Endothelial cell of umbilical vein (primary cell): ENCODE data around the gene ARMC5. TPM values are rescaled to one million over a fixed set of nuclear protein-coding genes. Genes with fewer than 3 reads are reported as not detected.

Source experiments
- BruUV-seq: library from RNA; stranded (reverse); fragments of 400-500 nt; replicated peaks from 2 replicates; lab custom pipeline; 2021; lab: Mats Ljungman, UMichigan
- CTCF ChIA-PET: fragments of 300-600, 350-600 bp; sonication (Branson Sonifier 250); formaldehyde crosslinking; loops from one replicate; lab custom pipeline; 2021; ENCODE audit warnings: antibody characterized with exemption, inconsistent platforms; lab: Charles Lee
- POLR2A ChIA-PET: fragments of 300-600, 350-600 bp; sonication (Branson Sonifier 250); formaldehyde crosslinking; loops from one replicate; lab custom pipeline; 2021; ENCODE audit warnings: antibody characterized with exemption, inconsistent platforms; lab: Charles Lee
- DNase-seq: peaks from one replicate; pipeline ENCODE4 v3.0.0-alpha.2; 2011; ENCODE audit warnings: low read depth, low spot score
- FAIRE-seq: peaks from 2 replicates; lab custom pipeline; 2011; peaks lifted over from hg19 to GRCh38; lab: Jason Lieb, UNC
- H2AFZ ChIP-seq: 2 replicates; pipeline ENCODE4 v1.6.0; 2012; ENCODE audit warnings: low read depth, low read length, control low read depth, inconsistent platforms
- H3K27ac ChIP-seq: 2 replicates; pipeline ENCODE4 v1.5.1; 2011; ENCODE audit warnings: low read depth, mild to moderate bottlenecking, control low read depth, low read length, moderate library complexity; ENCODE audit not compliant: insufficient read depth
- H3K27me3 ChIP-seq, 2 experiments: 2 replicates each; pipeline versions ENCODE4 v1.6.0 to v1.6.1; 2011; ENCODE audit warnings: low read length in 2 of 2, mixed read lengths in 1 of 2; ENCODE audit not compliant: control insufficient read depth in 2 of 2, insufficient read depth in 2 of 2
- H3K36me3 ChIP-seq, 2 experiments: 2 replicates in 1 of 2; 3 replicates in 1 of 2; pipeline ENCODE4 v1.5.1; 2011; ENCODE audit warnings: low read length in 2 of 2, mild to moderate bottlenecking in 1 of 2, moderate library complexity in 1 of 2; ENCODE audit not compliant: control insufficient read depth in 2 of 2, insufficient read depth in 2 of 2; ENCODE audit errors: extremely low read depth in 1 of 2
- H3K4me1 ChIP-seq: 3 replicates; pipeline ENCODE4 v1.5.1; 2011; ENCODE audit warnings: mild to moderate bottlenecking, low read length; ENCODE audit not compliant: control insufficient read depth, insufficient read depth; ENCODE audit errors: extremely low read depth
- H3K4me2 ChIP-seq: 2 replicates; pipeline ENCODE4 v1.6.1; 2011; ENCODE audit warnings: low read length, control low read depth, mixed read lengths; ENCODE audit not compliant: insufficient read depth
- H3K4me3 ChIP-seq, 3 experiments: fragments of 200-600 bp in 1 of 3; sonication (generic), shearing (Covaris generic) in 1 of 3; replicated peaks in 1 of 3; 2 replicates each; pipeline ENCODE4 v1.5.1; 2011 to 2016; ENCODE audit warnings: control low read depth in 3 of 3, low read length in 3 of 3, mild to moderate bottlenecking in 2 of 3, inconsistent platforms in 1 of 3, low read depth in 1 of 3, moderate library complexity in 1 of 3; ENCODE audit not compliant: insufficient read depth in 1 of 3
- H3K79me2 ChIP-seq: 2 replicates; pipeline ENCODE4 v1.6.0; 2012; ENCODE audit warnings: low read length, inconsistent platforms; ENCODE audit not compliant: control insufficient read depth, insufficient read depth
- H3K9ac ChIP-seq: replicated peaks from 2 replicates; pipeline ENCODE3; 2011; ENCODE audit warnings: low read length, control low read depth; ENCODE audit not compliant: insufficient read depth; ENCODE audit errors: extremely low read depth
- H3K9me1 ChIP-seq: replicated peaks from 3 replicates; pipeline ENCODE4 v1.6.0; 2011; ENCODE audit warnings: mild to moderate bottlenecking, low read length; ENCODE audit not compliant: control insufficient read depth, insufficient read depth; ENCODE audit errors: extremely low read depth
- H3K9me3 ChIP-seq: replicated peaks from 2 replicates; pipeline ENCODE4 v1.5.1; 2012; ENCODE audit warnings: low read length, inconsistent platforms; ENCODE audit not compliant: control insufficient read depth, insufficient read depth
- H4K20me1 ChIP-seq: replicated peaks from 2 replicates; pipeline ENCODE3; 2011; ENCODE audit warnings: mild to moderate bottlenecking, low read length; ENCODE audit not compliant: control insufficient read depth, insufficient read depth; ENCODE audit errors: extremely low read depth
- CTCF ChIP-seq, 2 donors: IDR thresholded peaks; 1 replicate in 1 of 2; 2 replicates in 1 of 2; pipeline ENCODE4 v1.5.1; 2011; ENCODE audit warnings: low read length in 2 of 2, mild to moderate bottlenecking in 2 of 2, moderate library complexity in 2 of 2, control low read depth in 1 of 2, inconsistent platforms in 1 of 2, low read depth in 1 of 2; ENCODE audit not compliant: insufficient read depth in 1 of 2; ENCODE audit errors: extremely low read depth in 1 of 2
- EZH2 ChIP-seq: IDR thresholded peaks from 2 replicates; pipeline ENCODE4 v1.6.1; 2012; ENCODE audit warnings: borderline replicate concordance, low read depth, mild to moderate bottlenecking, moderate library complexity, low read length, inconsistent platforms; ENCODE audit not compliant: severe bottlenecking
- FOS ChIP-seq: IDR thresholded peaks from 2 replicates; pipeline ENCODE4 v1.6.1; 2011; ENCODE audit warnings: mild to moderate bottlenecking, low read length, moderate library complexity, borderline replicate concordance; ENCODE audit not compliant: insufficient read depth
- GATA2 ChIP-seq: IDR thresholded peaks from 2 replicates; pipeline ENCODE4 v1.7.0; 2011; ENCODE audit warnings: low read depth, mild to moderate bottlenecking, moderate library complexity, mixed read lengths, low read length; ENCODE audit not compliant: insufficient read length, insufficient read depth
- JUN ChIP-seq: IDR thresholded peaks from 2 replicates; pipeline ENCODE4 v1.6.1; 2011; ENCODE audit warnings: borderline replicate concordance, low read depth; ENCODE audit not compliant: insufficient read length, insufficient read depth
- MYC ChIP-seq: IDR thresholded peaks from one replicate; pipeline ENCODE4 v1.6.1; 2011; ENCODE audit warnings: mild to moderate bottlenecking, low read depth, low read length
- POLR2A ChIP-seq: IDR thresholded peaks from 2 replicates; pipeline ENCODE4 v1.6.1; 2012; ENCODE audit warnings: low read depth, mild to moderate bottlenecking, control low read depth, low read length
- POLR2AphosphoS5 ChIP-seq: IDR thresholded peaks from 2 replicates; pipeline ENCODE4 v1.6.1; 2012; ENCODE audit warnings: low read depth, mild to moderate bottlenecking, control low read depth, low read length, moderate library complexity; ENCODE audit not compliant: insufficient read depth
- dilution Hi-C: fragments of 300-500 bp; cut with MboI; formaldehyde crosslinking; loops from one replicate; pipeline ENCODE4 v1.15.0; 2019; ENCODE audit warnings: low sequenced_read_pairs; ENCODE audit not compliant: extremely low pct_ligation_motif_present
- intact Hi-C: fragments of 100-400 bp; cut with micrococcal nuclease; formaldehyde crosslinking; loops from one replicate; pipeline ENCODE4 v1.10.0; 2022
- polyA plus RNA-seq, 4 experiments: library from polyadenylated mRNA; depleted of rRNA in 3 of 4; stranded (reverse) in 3 of 4; unstranded in 1 of 4; fragments of >200 nt; gene quantifications; 2 replicates each; pipeline versions ENCODE4 v1.2.1 to v1.2.3, GENCODE V29; 2011 to 2012; ENCODE audit warnings: missing spikeins in 1 of 4
- total RNA-seq: library from RNA; stranded (reverse); gene quantifications from 2 replicates; pipeline ENCODE4 v1.2.3, GENCODE V29; 2021
- TF ChIP-seq, protein P1 (sequence below): IDR thresholded peaks from 2 replicates; pipeline ENCODE4 v1.6.1; 2011; ENCODE audit not compliant: insufficient read depth, insufficient read length

ARMC5 gene
- total and polyA plus RNA-seq, 2 donors (not counting 3 experiments of a cell fraction or from before 2014, with no cell fraction given): 17.3 to 18.8 TPM

GRCh38 chr16:31498493-31498892, 39.2 kb downstream of the ARMC5 start:
- Histone ChIP-seq H3K4me2 (no peak overlapping the region), H3K9me3 (no peaks in the 10 kb centered on the region), H3K9ac (no peak overlapping the region), H4K20me1 (no peaks in the 10 kb centered on the region), H3K4me1 (no peaks in the 10 kb centered on the region), H3K27ac (no peak overlapping the region), H3K36me3 (peaks cover 2 to 12% of the 10 kb centered on the region in 2 experiments), H2AFZ (no peak overlapping the region), H3K4me3 (no peak overlapping the region), H3K27me3 (no peaks in the 10 kb centered on the region), H3K9me1 (no peaks in the 10 kb centered on the region), H3K79me2 (no peaks in the 10 kb centered on the region)
- ChIA-PET POLR2A (no interaction called here), CTCF (no interaction called here)
- BruUV-seq: no TSS peak
- TF ChIP-seq POLR2A (no peak), POLR2AphosphoS5 (no peak), GATA2 (no peak), CTCF (IDR thresholded peaks at IDR 0.05; ENCODE audit: extremely low read depth in 1 of 2, insufficient read depth in 1 of 2, low read depth in 1 of 2, low read length in 2 of 2) (no peak), EZH2 (no peak), MYC (no peak)
- intact Hi-C loops (no loop called here), dilution Hi-C loops (no loop called here)
- FAIRE-seq (no peak), DNase-seq (no peak)

GRCh38 chr16:31499928-31500327, 40.6 kb downstream of the ARMC5 start:
- Histone ChIP-seq H3K4me1 (peaks cover 8% of the 10 kb centered on the region), H3K9me3 (no peaks in the 10 kb centered on the region), H3K4me2 (no peak overlapping the region), H3K27me3 (no peaks in the 10 kb centered on the region), H3K9me1 (no peaks in the 10 kb centered on the region), H3K9ac (no peak overlapping the region), H3K27ac (no peak overlapping the region), H3K36me3 (peaks cover 2 to 7% of the 10 kb centered on the region in 2 experiments), H3K79me2 (no peaks in the 10 kb centered on the region), H4K20me1 (no peaks in the 10 kb centered on the region), H3K4me3 (no peak overlapping the region), H2AFZ (no peak overlapping the region)
- DNase-seq (no peak), FAIRE-seq (no peak)
- BruUV-seq: no TSS peak
- POLR2A ChIA-PET: no interaction called here
- dilution Hi-C loops (no loop called here), intact Hi-C loops (loop anchor here (10.0 kb wide), 1 partner anchor 365 kb away; no protein-coding TSS in a partner anchor)
- CTCF ChIA-PET: interaction anchor here (0.9 to 1.7 kb wide), 3 partner anchors 8 to 44 kb away, joined by 3 to 4 read pairs (median 3); partner anchors contain the start of gene RUSF1
- no peak for TF ChIP-seq POLR2A
- TF ChIP-seq GATA2: no peak
- TF ChIP-seq, protein P1, sequence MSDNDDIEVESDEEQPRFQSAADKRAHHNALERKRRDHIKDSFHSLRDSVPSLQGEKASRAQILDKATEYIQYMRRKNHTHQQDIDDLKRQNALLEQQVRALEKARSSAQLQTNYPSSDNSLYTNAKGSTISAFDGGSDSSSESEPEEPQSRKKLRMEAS: no peak
- TF ChIP-seq FOS: no peak
- no peak for TF ChIP-seq EZH2
- TF ChIP-seq CTCF (IDR thresholded peaks at IDR 0.05; ENCODE audit: extremely low read depth in 1 of 2, insufficient read depth in 1 of 2, low read depth in 1 of 2, low read length in 2 of 2): no peak
- TF ChIP-seq POLR2AphosphoS5: no peak
- no peak for TF ChIP-seq MYC
- no peak for TF ChIP-seq JUN
